K562 (cell line): Measurements from ENCODE around the gene RGL4. TPM values are rescaled to one million over a fixed set of nuclear protein-coding genes. Genes with fewer than 3 reads are reported as not detected.

ENCODE experiments used
- ATAC-seq: fragments of 200-7000 bp; cut with Tn5 transposase; 3 replicates; pipeline ENCODE4 v1.9.1; 2020; ENCODE audit warnings: moderate library complexity
- BruUV-seq: library from RNA; stranded (reverse); fragments of 400-500 nt; replicated peaks from 2 replicates; lab custom pipeline; 2021; lab: Mats Ljungman, UMichigan
- CTCF ChIA-PET: fragments of 300-600 bp; formaldehyde crosslinking; extraction: SDS; loops from one replicate; lab custom pipeline; 2021; ENCODE audit warnings: low intra/inter-chr PET ratio; lab: Yijun Ruan, JAX
- POLR2A ChIA-PET: fragments of 300-600, 350-650 bp; sonication (Branson Sonifier 250); formaldehyde crosslinking; extraction: SDS; loops from one replicate; lab custom pipeline; 2021; ENCODE audit warnings: antibody characterized with exemption, inconsistent platforms; lab: Yijun Ruan, JAX
- DNase-seq, 4 experiments: peaks; one replicate each; pipeline versions ENCODE4 v3.0.0 to v3.0.0-alpha.2; 2011 to 2018; ENCODE audit warnings: low spot score in 3 of 4, mixed read lengths in 3 of 4; ENCODE audit errors: extremely low read depth in 1 of 4
- FAIRE-seq: peaks from 2 replicates; lab custom pipeline; 2011; peaks lifted over from hg19 to GRCh38; lab: Jason Lieb, UNC
- H2AFZ ChIP-seq: 2 replicates; pipeline ENCODE4 v1.6.0; 2011; ENCODE audit warnings: low read depth, low read length, control low read depth, inconsistent platforms
- H3K27ac ChIP-seq: fragments of 200-600 bp; 3 replicates; pipeline ENCODE4 v1.8.0; 2011; ENCODE audit warnings: low read depth, mild to moderate bottlenecking, control low read depth, inconsistent platforms, low read length, moderate library complexity, mixed read lengths; ENCODE audit errors: extremely low read depth
- H3K27me3 ChIP-seq, 2 experiments: fragments of 300-600 bp in 1 of 2; 2 replicates in 1 of 2; 3 replicates in 1 of 2; pipeline versions ENCODE4 v1.6.0 to v1.8.0; 2011; ENCODE audit warnings: inconsistent platforms in 2 of 2, low read length in 2 of 2, mild to moderate bottlenecking in 1 of 2, mixed read lengths in 1 of 2, moderate library complexity in 1 of 2; ENCODE audit not compliant: control insufficient read depth in 2 of 2, insufficient read depth in 2 of 2
- H3K36me3 ChIP-seq: fragments of 300-600 bp; 3 replicates; pipeline ENCODE4 v1.8.0; 2011; ENCODE audit warnings: mild to moderate bottlenecking, low read length, inconsistent platforms; ENCODE audit not compliant: control insufficient read depth, insufficient read depth
- H3K4me1 ChIP-seq, 2 experiments: fragments of 200-600 bp in 1 of 2; replicated peaks in 1 of 2; 2 replicates in 1 of 2; 3 replicates in 1 of 2; pipeline versions ENCODE4 v1.5.1 to v1.8.0; 2011; ENCODE audit warnings: inconsistent platforms in 2 of 2, low read length in 2 of 2, mild to moderate bottlenecking in 1 of 2, mixed read lengths in 1 of 2, moderate library complexity in 1 of 2; ENCODE audit not compliant: control insufficient read depth in 2 of 2, insufficient read depth in 2 of 2
- H3K4me2 ChIP-seq: 2 replicates; pipeline ENCODE4 v1.6.1; 2011; ENCODE audit warnings: low read length, control low read depth, inconsistent platforms, mixed read lengths; ENCODE audit not compliant: insufficient read depth
- H3K4me3 ChIP-seq: fragments of 200-600 bp; sonication (generic), shearing (Covaris generic); 2 replicates; pipeline ENCODE4 v1.5.1; 2016; ENCODE audit warnings: control low read depth, inconsistent platforms
- H3K79me2 ChIP-seq: fragments of 200-600 bp; 3 replicates; pipeline ENCODE4 v1.8.0; 2011; ENCODE audit warnings: low read length, inconsistent platforms; ENCODE audit not compliant: control insufficient read depth, insufficient read depth
- H3K9ac ChIP-seq, 2 experiments: 2 replicates each; pipeline versions ENCODE4 v1.6.0 to v1.6.1; 2011; ENCODE audit warnings: low read depth in 2 of 2, low read length in 2 of 2, control low read depth in 1 of 2, inconsistent platforms in 1 of 2, mild to moderate bottlenecking in 1 of 2, mixed read lengths in 1 of 2; ENCODE audit not compliant: insufficient read depth in 1 of 2
- H3K9me1 ChIP-seq: one replicate; pipeline ENCODE4 v1.6.0; 2011; ENCODE audit warnings: inconsistent platforms, mild to moderate bottlenecking, low read length, moderate library complexity; ENCODE audit not compliant: control insufficient read depth, insufficient read depth
- H3K9me3 ChIP-seq: replicated peaks from 2 replicates; pipeline ENCODE4 v1.5.1; 2011; ENCODE audit warnings: low read depth, low read length, inconsistent platforms; ENCODE audit not compliant: control insufficient read depth, insufficient read depth
- H4K20me1 ChIP-seq: replicated peaks from 2 replicates; pipeline ENCODE4 v1.6.1; 2011; ENCODE audit warnings: low read length, inconsistent platforms, mixed read lengths; ENCODE audit not compliant: control insufficient read depth, insufficient read depth
- CEBPG ChIP-seq, 3 experiments: fragments of 200-800 bp in 1 of 3; sonication (Bioruptor generic) in 1 of 3; sonication (generic) in 1 of 3; formaldehyde crosslinking in 1 of 3; IDR thresholded peaks in 2 of 3; conservative IDR thresholded peaks in 1 of 3; 2 replicates each; pipeline versions ENCODE4 v1.6.1 to v1.8.0; 2016 to 2022; ENCODE audit warnings: missing compliant biosample characterization in 2 of 3, missing genetic modification characterization in 2 of 3, mild to moderate bottlenecking in 1 of 3, missing genetic modification reagents in 1 of 3
- CHD1 ChIP-seq: fragments of 200-600 bp; sonication (generic); IDR thresholded peaks from one replicate; pipeline ENCODE4 v1.6.1; 2012; ENCODE audit warnings: mild to moderate bottlenecking, moderate library complexity, low read length, inconsistent platforms
- HNRNPLL ChIP-seq: fragments of 200-400 bp; formaldehyde crosslinking; IDR thresholded peaks from 2 replicates; pipeline ENCODE4 v1.6.1; 2017; ENCODE audit warnings: low read length, low read depth, mild to moderate bottlenecking; ENCODE audit not compliant: poor library complexity, severe bottlenecking
- NFIC ChIP-seq: fragments of 450-650 bp; IDR thresholded peaks from 2 replicates; pipeline ENCODE4 v1.6.1; 2017; ENCODE audit warnings: mild to moderate bottlenecking, inconsistent platforms
- TOE1 ChIP-seq, 2 experiments: fragments of 450-650 bp in 1 of 2; sonication (generic) in 1 of 2; formaldehyde crosslinking in 1 of 2; IDR thresholded peaks; 2 replicates each; pipeline versions ENCODE4 v1.7.1 to v1.8.0; 2016 to 2022; ENCODE audit warnings: borderline replicate concordance in 2 of 2, mild to moderate bottlenecking in 2 of 2, antibody characterized with exemption in 1 of 2, inconsistent platforms in 1 of 2, low read depth in 1 of 2, missing genetic modification reagents in 1 of 2, moderate library complexity in 1 of 2
- ZNF431 ChIP-seq: sonication (generic); formaldehyde crosslinking; IDR thresholded peaks from 2 replicates; pipeline ENCODE4 v1.8.0; 2022; ENCODE audit warnings: mild to moderate bottlenecking, missing genetic modification reagents
- ZNF764 ChIP-seq: fragments of 250-450 bp; sonication (Bioruptor Pico); IDR thresholded peaks from 2 replicates; pipeline ENCODE4 v1.4.0; 2020; ENCODE audit warnings: low read depth, mild to moderate bottlenecking, moderate library complexity
- WGBS: fragments of 100-300 bp; shearing (Covaris generic); methylation state at CpG from one replicate; pipeline ENCODE4 v1.1.6; 2016; ENCODE audit warnings: low coverage, mixed read lengths; ENCODE audit not compliant: insufficient coverage; ENCODE audit errors: missing lambda C conversion rate; 5-methylcytosine and 5-hydroxymethylcytosine counted together
- in situ Hi-C: fragments of 300-500 bp; cut with MboI; formaldehyde crosslinking; loops from 4 replicates; pipeline ENCODE4 v1.15.0; 2018; ENCODE audit warnings: inconsistent platforms, mixed read lengths
- intact Hi-C: fragments of 100-400 bp; cut with micrococcal nuclease; formaldehyde crosslinking; loops from 2 replicates; pipeline ENCODE4 v1.14.2; 2022
- polyA plus RNA-seq, 8 experiments: library from polyadenylated mRNA; depleted of rRNA in 4 of 8; stranded (reverse) in 5 of 8; unstranded in 3 of 8; fragments of >200 nt; fragmentation: Nextera tagmentation in 2 of 8; fragmentation: Illumina TruSeq in 1 of 8; extraction: Ambion mirVana in 2 of 8; extraction: Trizol in 1 of 8; gene quantifications; 2 replicates each; pipeline versions ENCODE4 v1.2.1 to v1.2.3, GENCODE V29; 2011 to 2014; ENCODE audit warnings: inconsistent platforms in 1 of 8, missing spikeins in 1 of 8
- total RNA-seq, 7 experiments: library from RNA; depleted of rRNA in 6 of 7; stranded (reverse); fragments of >200 nt in 6 of 7; fragmentation: Illumina TruSeq in 2 of 7; extraction: Trizol in 2 of 7; gene quantifications; 2 replicates each; pipeline versions ENCODE4 v1.2.1 to v1.2.3, GENCODE V29; 2011 to 2021; ENCODE audit warnings: low replicate concordance in 1 of 7

The RGL4 gene
- total and polyA plus RNA-seq, 9 of the 15 experiments (the other 6 are each of a cell fraction or from before 2014, with no cell fraction given): not detected

GRCh38 chr22:23686416-23687024 lies 4.3 kb upstream of the RGL4 start:
- Histone ChIP-seq H3K9me3 (no peaks in the 10 kb centered on the region), H4K20me1 (no peaks in the 10 kb centered on the region), H3K27me3 (no peaks in the 10 kb centered on the region), H3K36me3 (peaks cover 23% of the 10 kb centered on the region; the same call in 2 of the 3 replicates), H3K27ac (no peak overlapping the region), H3K9me1 (no peaks in the 10 kb centered on the region), H2AFZ (no peak overlapping the region), H3K4me1 (peaks cover 13% of the 10 kb centered on the region in 2 experiments; a peak in 4 of 5 replicates), H3K79me2 (no peaks in the 10 kb centered on the region), H3K4me2 (no peak overlapping the region), H3K4me3 (no peak overlapping the region), H3K9ac (peak overlapping the region in 1 of 2 experiments; percentile 35; a peak in 1 of 4 replicates)
- CTCF ChIA-PET: no interaction called here
- in situ Hi-C loops: no loop called here
- POLR2A ChIA-PET: interaction anchor here (0.6 kb wide), 1 partner anchor 30 kb away, joined by 3 read pairs; no protein-coding TSS in a partner anchor
- intact Hi-C loops: no loop called here
- WGBS: 74% methylated on average over 6 of the region's 7 CpGs
- DNase-seq (no peak), ATAC-seq (no peak), FAIRE-seq (no peak)
- no TSS peak for BruUV-seq
- no peak for TF ChIP-seq HNRNPLL
- no peak for TF ChIP-seq TOE1 (IDR thresholded peaks at IDR 0.05; ENCODE audit: borderline replicate concordance)
- TF ChIP-seq TOE1 (CRISPR knock-in tag; IDR thresholded peaks at IDR 0.05; ENCODE audit: borderline replicate concordance, low read depth): no peak

GRCh38 chr22:23688121-23688520 lies 2.7 kb upstream of the RGL4 start:
- no peak for FAIRE-seq
- H3K9ac ChIP-seq: no peak overlapping the region; a peak in 1 of 4 replicates
- ChIA-PET POLR2A (no interaction called here), CTCF (no interaction called here)
- BruUV-seq: no TSS peak
- peaks cover 16% of the 10 kb centered on the region; the same call in 2 of the 3 replicates for H3K36me3 ChIP-seq
- no peak overlapping the region for H3K4me3 ChIP-seq
- no peaks in the 10 kb centered on the region for H3K27me3 ChIP-seq
- H3K4me1 ChIP-seq: peaks cover 13 to 16% of the 10 kb centered on the region in 2 experiments; a peak in 4 of 5 replicates
- H3K9me3 ChIP-seq: no peaks in the 10 kb centered on the region
- no peak overlapping the region for H3K27ac ChIP-seq
- no peak overlapping the region for H2AFZ ChIP-seq
- no peak for TF ChIP-seq ZNF431
- TF ChIP-seq NFIC: 0 out of 2 replicates have a peak, but pooled peaks have one; percentile 12
- no peak for TF ChIP-seq ZNF764 (CRISPR knock-in tag)
- TF ChIP-seq CEBPG (CRISPR knock-in tag; IDR thresholded peaks at IDR 0.05): no peak
- no peak for TF ChIP-seq CEBPG (tag; conservative IDR thresholded peaks at IDR 0.05 in 1 of 2, IDR thresholded peaks at IDR 0.05 in 1 of 2)
- TF ChIP-seq CHD1: no peak
- H3K79me2 ChIP-seq: no peaks in the 10 kb centered on the region
- H3K9me1 ChIP-seq: no peaks in the 10 kb centered on the region
- WGBS: 85% methylated on average over 9 of the region's 10 CpGs
- no peak for DNase-seq
- H4K20me1 ChIP-seq: no peaks in the 10 kb centered on the region
- no peak overlapping the region for H3K4me2 ChIP-seq
- in situ Hi-C loops (no loop called here), intact Hi-C loops (no loop called here)
- no peak for ATAC-seq
